CD4-positive, alpha-beta memory T cell (primary cell): ENCODE data around the gene SAV1. TPM values are rescaled to one million over a fixed set of nuclear protein-coding genes. Genes with fewer than 3 reads are reported as not detected.
"Not testable (repeated sequence)": the region's sequence is repeated elsewhere in the genome, so short reads cannot be mapped to it uniquely, and the experiment has no call there.

ENCODE experiments used
- CTCF ChIA-PET: fragments of 350-600 bp; sonication (Branson Sonifier 250); formaldehyde crosslinking; loops from one replicate; lab custom pipeline; 2021; ENCODE audit warnings: inconsistent platforms; ENCODE audit not compliant: partially characterized antibody; lab: Charles Lee
- POLR2A ChIA-PET: fragments of 350-600 bp; sonication (Branson Sonifier 250); formaldehyde crosslinking; loops from one replicate; lab custom pipeline; 2021; ENCODE audit not compliant: partially characterized antibody; lab: Charles Lee
- DNase-seq, 5 donors: peaks; one replicate each; pipeline versions ENCODE4 v3.0.0 to v3.0.0-alpha.2; 2020 to 2022; ENCODE audit warnings: mixed read lengths in 1 of 5
- H3K27ac ChIP-seq: one replicate; pipeline ENCODE4 v1.7.0; 2013; ENCODE audit warnings: low read depth, low read length
- H3K27me3 ChIP-seq: 2 replicates; pipeline ENCODE4 v1.7.0; 2013; ENCODE audit warnings: mild to moderate bottlenecking, low read length, moderate library complexity; ENCODE audit not compliant: insufficient read depth
- H3K36me3 ChIP-seq: 2 replicates; pipeline ENCODE4 v1.7.0; 2013; ENCODE audit warnings: mild to moderate bottlenecking, low read length, moderate library complexity; ENCODE audit not compliant: insufficient read depth
- H3K4me1 ChIP-seq: 2 replicates; pipeline ENCODE4 v1.7.0; 2013; ENCODE audit warnings: mild to moderate bottlenecking, low read length, moderate library complexity; ENCODE audit not compliant: insufficient read depth
- H3K4me3 ChIP-seq, 2 donors: one replicate each; pipeline ENCODE4 v1.7.0; 2013; ENCODE audit warnings: low read length in 2 of 2, mild to moderate bottlenecking in 1 of 2
- H3K9me3 ChIP-seq, 2 donors: one replicate each; pipeline ENCODE4 v1.7.0; 2013; ENCODE audit warnings: low read length in 2 of 2, control low read depth in 1 of 2; ENCODE audit not compliant: control insufficient read depth in 1 of 2
- H3K27ac Mint-ChIP-seq, 7 donors: one replicate each; pipeline ENCODE4 v1.8.0; 2020 to 2021; ENCODE audit warnings: mixed read lengths in 7 of 7, mild to moderate bottlenecking in 6 of 7, inconsistent platforms in 3 of 7, moderate library complexity in 3 of 7
- H3K27me3 Mint-ChIP-seq, 2 donors: one replicate each; pipeline ENCODE4 v1.8.0; 2020 to 2021; ENCODE audit warnings: mixed read lengths in 2 of 2
- H3K36me3 Mint-ChIP-seq, 2 donors: one replicate each; pipeline ENCODE4 v1.8.0; 2020 to 2021; ENCODE audit warnings: mixed read lengths in 2 of 2, inconsistent platforms in 1 of 2, mild to moderate bottlenecking in 1 of 2
- H3K4me1 Mint-ChIP-seq, 4 donors: one replicate each; pipeline ENCODE4 v1.8.0; 2020 to 2021; ENCODE audit warnings: mixed read lengths in 4 of 4, mild to moderate bottlenecking in 1 of 4
- H3K4me3 Mint-ChIP-seq, 8 donors: one replicate each; pipeline ENCODE4 v1.8.0; 2020 to 2021; ENCODE audit warnings: mixed read lengths in 8 of 8, mild to moderate bottlenecking in 7 of 8, moderate library complexity in 6 of 8, inconsistent platforms in 3 of 8
- H3K9me3 Mint-ChIP-seq, 8 donors: one replicate each; pipeline ENCODE4 v1.8.0; 2020 to 2021; ENCODE audit warnings: mixed read lengths in 8 of 8, mild to moderate bottlenecking in 5 of 8, inconsistent platforms in 3 of 8, moderate library complexity in 1 of 8
- intact Hi-C: fragments of 100-400 bp; cut with micrococcal nuclease; formaldehyde crosslinking; loops from one replicate; pipeline ENCODE4 v1.15.1; 2023
- polyA plus RNA-seq, 2 donors: library from polyadenylated mRNA; unstranded; fragments of 300-500 nt; fragmentation: Illumina TruSeq; gene quantifications; one replicate each; pipeline ENCODE4 v1.2.3, GENCODE V29; 2021
- total RNA-seq, 2 experiments: library from RNA; stranded (reverse); gene quantifications; one replicate each; pipeline ENCODE4 v1.2.3, GENCODE V29; 2021

The SAV1 gene
- total and polyA plus RNA-seq, 4 experiments from 2014 or later, result 13.3 to 14.5 (median 14.0) TPM

- H3K27me3 Mint-ChIP-seq, result peaks cover 6 to 19% of the 10 kb centered on the region in 2 donors
- peaks cover 0 to 18% (median 10%) of the 10 kb centered on the region in 8 donors for H3K9me3 Mint-ChIP-seq
- H3K36me3 Mint-ChIP-seq, result peaks cover 0 to 5% of the 10 kb centered on the region in 2 donors
- no peak overlapping the region for H3K4me3 Mint-ChIP-seq
- no peaks in the 10 kb centered on the region for H3K27me3 ChIP-seq
- DNase-seq, result no peak
- CTCF ChIA-PET, result interaction anchor here (0.9 kb wide), 2 partner anchors 16 to 79 kb away, joined by 3 to 4 read pairs; no protein-coding TSS in a partner anchor
- no peaks in the 10 kb centered on the region for H3K9me3 ChIP-seq
- no peaks in the 10 kb centered on the region for H3K4me1 ChIP-seq
- intact Hi-C loops, result no loop called here
- no peak overlapping the region for H3K27ac Mint-ChIP-seq
- POLR2A ChIA-PET, result no interaction called here
- no peak overlapping the region for H3K4me3 ChIP-seq
- no peaks in the 10 kb centered on the region for H3K4me1 Mint-ChIP-seq
- no peaks in the 10 kb centered on the region for H3K36me3 ChIP-seq
- H3K27ac ChIP-seq, result no peak overlapping the region
These were observed 29.7 kb upstream of the SAV1 start for GRCh38 chr14:50697659-50698290.

GRCh38 chr14:50694260-50694659 lies 26.2 kb upstream of the SAV1 start:
- not testable (repeated sequence) for H3K27me3 ChIP-seq
- CTCF ChIA-PET, result interaction anchor here (0.8 kb wide), 1 partner anchor 20 kb away, joined by 3 read pairs; no protein-coding TSS in a partner anchor

DNA sequence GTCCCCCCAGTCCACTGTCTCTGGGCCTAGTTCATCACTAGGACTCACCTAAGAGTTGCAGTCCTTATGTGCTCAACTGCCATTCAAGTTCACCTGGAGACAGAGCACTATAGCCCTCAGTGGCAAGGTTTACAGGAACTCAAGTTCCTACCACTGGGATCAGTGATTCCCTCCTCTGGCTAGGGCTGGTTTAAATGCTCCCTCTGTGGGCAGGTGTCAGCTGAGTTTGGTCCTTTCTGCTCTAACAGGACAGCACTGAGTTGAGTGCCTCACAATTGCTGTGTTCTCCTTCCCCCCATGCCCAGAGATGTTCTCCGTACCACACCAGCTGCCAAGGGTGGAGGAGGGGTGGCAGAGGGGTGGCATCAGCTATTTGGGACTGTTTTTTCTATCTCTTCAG lies 20.8 kb upstream of the SAV1 start:
- Histone ChIP-seq H3K4me1 (no peaks in the 10 kb centered on the region), H3K27me3 (no peaks in the 10 kb centered on the region), H3K9me3 (peaks cover 0 to 3% of the 10 kb centered on the region in 2 donors), H3K36me3 (no peaks in the 10 kb centered on the region), H3K27ac (no peak overlapping the region), H3K4me3 (no peak overlapping the region)
- H3K27ac Mint-ChIP-seq, result no peak overlapping the region
- ChIA-PET CTCF (no interaction called here), POLR2A (no interaction called here)
- DNase-seq, result no peak
- H3K9me3 Mint-ChIP-seq, result peaks cover 0 to 38% (median 10%) of the 10 kb centered on the region in 8 donors
- peaks cover 1 to 3% of the 10 kb centered on the region in 2 donors for H3K27me3 Mint-ChIP-seq
- H3K36me3 Mint-ChIP-seq, result peaks cover 0 to 4% of the 10 kb centered on the region in 2 donors
- H3K4me3 Mint-ChIP-seq, result no peak overlapping the region
- intact Hi-C loops, result no loop called here
- H3K4me1 Mint-ChIP-seq, result no peaks in the 10 kb centered on the region

More at GRCh38 chr14:50694260-50694659, 26.2 kb upstream of the SAV1 start:
- H3K27ac ChIP-seq, intact Hi-C loops, H3K36me3 ChIP-seq, H3K4me3 Mint-ChIP-seq, H3K4me3 ChIP-seq, H3K4me1 Mint-ChIP-seq, H3K27ac Mint-ChIP-seq, H3K4me1 ChIP-seq, DNase-seq, H3K36me3 Mint-ChIP-seq, H3K9me3 ChIP-seq, POLR2A ChIA-PET: not testable (repeated sequence)
- Mint-ChIP-seq H3K27me3 (peaks cover 1 to 12% of the 10 kb centered on the region in 2 donors), H3K9me3 (peaks cover 0 to 30% (median 15%) of the 10 kb centered on the region in 8 donors)

GRCh38 chr14:50679674-50680073 lies 11.6 kb upstream of the SAV1 start:
- intact Hi-C loops, result no loop called here

GRCh38 chr14:50678163-50678562 lies 10.1 kb upstream of the SAV1 start:
- ChIA-PET POLR2A (no interaction called here), CTCF (interaction anchor here (1.0 kb wide), 1 partner anchor 37 kb away, joined by 3 read pairs; no protein-coding TSS in a partner anchor)
- no peak overlapping the region for H3K4me3 Mint-ChIP-seq
- no peaks in the 10 kb centered on the region for H3K36me3 Mint-ChIP-seq
- no peaks in the 10 kb centered on the region for H3K27me3 Mint-ChIP-seq
- no peaks in the 10 kb centered on the region for H3K9me3 ChIP-seq
- no peaks in the 10 kb centered on the region for H3K9me3 Mint-ChIP-seq
- no peak overlapping the region for H3K27ac ChIP-seq
- peaks cover 5 to 8% (median 7%) of the 10 kb centered on the region in 4 donors for H3K4me1 Mint-ChIP-seq
- no peak overlapping the region for H3K27ac Mint-ChIP-seq
- no peaks in the 10 kb centered on the region for H3K27me3 ChIP-seq
- H3K36me3 ChIP-seq, result no peaks in the 10 kb centered on the region
- H3K4me3 ChIP-seq, result no peak overlapping the region
- no peak for DNase-seq
- intact Hi-C loops, result no loop called here
- no peaks in the 10 kb centered on the region for H3K4me1 ChIP-seq

More at GRCh38 chr14:50679674-50680073, 11.6 kb upstream of the SAV1 start:
- POLR2A ChIA-PET, result no interaction called here
- Histone ChIP-seq H3K4me3 (no peak overlapping the region), H3K9me3 (no peaks in the 10 kb centered on the region), H3K27me3 (no peaks in the 10 kb centered on the region), H3K36me3 (no peaks in the 10 kb centered on the region), H3K4me1 (no peaks in the 10 kb centered on the region), H3K27ac (no peak overlapping the region)
- Mint-ChIP-seq H3K4me3 (no peak overlapping the region), H3K9me3 (no peaks in the 10 kb centered on the region), H3K36me3 (no peaks in the 10 kb centered on the region), H3K27me3 (no peaks in the 10 kb centered on the region), H3K27ac (no peak overlapping the region), H3K4me1 (peaks cover 5 to 8% (median 7%) of the 10 kb centered on the region in 4 donors)
- CTCF ChIA-PET, result no interaction called here
- no peak for DNase-seq

GRCh38 chr14:50677527-50678063 lies 9.5 kb upstream of the SAV1 start:
- ChIA-PET CTCF (interaction anchor here (1.0 kb wide), 1 partner anchor 38 kb away, joined by 3 read pairs; no protein-coding TSS in a partner anchor), POLR2A (interaction anchor here (0.6 kb wide), 1 partner anchor 34 kb away, joined by 4 read pairs; no protein-coding TSS in a partner anchor)
- Mint-ChIP-seq H3K9me3 (no peaks in the 10 kb centered on the region), H3K4me1 (peaks cover 5 to 8% (median 7%) of the 10 kb centered on the region in 4 donors), H3K36me3 (no peaks in the 10 kb centered on the region), H3K27me3 (no peaks in the 10 kb centered on the region), H3K27ac (peak overlapping the region in 1 of 7 donors; percentile 62), H3K4me3 (no peak overlapping the region)
- H3K4me1 ChIP-seq, result no peaks in the 10 kb centered on the region
- no peaks in the 10 kb centered on the region for H3K9me3 ChIP-seq
- no peaks in the 10 kb centered on the region for H3K27me3 ChIP-seq
- H3K4me3 ChIP-seq, result no peak overlapping the region
- no peaks in the 10 kb centered on the region for H3K36me3 ChIP-seq
- DNase-seq, result no peak
- H3K27ac ChIP-seq, result no peak overlapping the region
- intact Hi-C loops, result no loop called here

- H3K27ac ChIP-seq, result no peak overlapping the region
- peaks cover 5 to 8% (median 7%) of the 10 kb centered on the region in 4 donors for H3K4me1 Mint-ChIP-seq
- CTCF ChIA-PET, result interaction anchor here (0.5 kb wide), 1 partner anchor 85 kb away, joined by 3 read pairs; no protein-coding TSS in a partner anchor
- intact Hi-C loops, result no loop called here
- no peak overlapping the region for H3K4me3 ChIP-seq
- peak overlapping the region in 3 of 7 donors; percentile 9 to 62 (median 59) for H3K27ac Mint-ChIP-seq
- POLR2A ChIA-PET, result interaction anchor here (0.6 kb wide), 1 partner anchor 34 kb away, joined by 4 read pairs; no protein-coding TSS in a partner anchor
- no peaks in the 10 kb centered on the region for H3K9me3 ChIP-seq
- no peak overlapping the region for H3K4me3 Mint-ChIP-seq
- H3K4me1 ChIP-seq, result no peaks in the 10 kb centered on the region
- no peak for DNase-seq
- H3K36me3 ChIP-seq, result no peaks in the 10 kb centered on the region
- H3K9me3 Mint-ChIP-seq, result no peaks in the 10 kb centered on the region
- H3K27me3 Mint-ChIP-seq, result no peaks in the 10 kb centered on the region
- H3K36me3 Mint-ChIP-seq, result no peaks in the 10 kb centered on the region
- H3K27me3 ChIP-seq, result no peaks in the 10 kb centered on the region
These were observed 8.9 kb upstream of the SAV1 start for GRCh38 chr14:50676814-50677516.
